Heart left ventricle (tissue), 16 donors: ENCODE data around the gene APLF. TPM values are rescaled to one million over a fixed set of nuclear protein-coding genes. Genes with fewer than 3 reads are reported as not detected.
"Not testable (repeated sequence)": the region's sequence is repeated elsewhere in the genome, so short reads cannot be mapped to it uniquely, and the experiment has no call there.

Experiments
- ATAC-seq, 4 donors: fragments of 200-7000 bp; cut with Tn5 transposase; one replicate each; pipeline ENCODE4 v1.9.1; 2020 to 2022; ENCODE audit warnings: moderate library complexity in 4 of 4, mild to moderate bottlenecking in 3 of 4, moderate number of reproducible peaks in 1 of 4
- DNase-seq, 5 donors: peaks; one replicate each; pipeline ENCODE4 v3.0.0-alpha.2; 2020
- H3K27ac ChIP-seq, 12 donors: fragments of 200-600 bp; sonication (generic) in 4 of 12; one replicate each; pipeline versions ENCODE4 v1.5.0 to v1.8.0; 2016 to 2022; ENCODE audit warnings: mild to moderate bottlenecking in 2 of 12
- H3K27me3 ChIP-seq, 9 donors: fragments of 200-600 bp; sonication (generic) in 2 of 9; one replicate each; pipeline versions ENCODE4 v1.5.1 to v1.8.0; 2016 to 2022; ENCODE audit warnings: mild to moderate bottlenecking in 3 of 9
- H3K36me3 ChIP-seq, 9 donors: fragments of 200-600 bp; sonication (generic) in 2 of 9; one replicate each; pipeline versions ENCODE4 v1.5.0 to v1.8.0; 2018 to 2022; ENCODE audit warnings: mild to moderate bottlenecking in 2 of 9
- H3K4me1 ChIP-seq, 12 donors: fragments of 200-600 bp; sonication (generic) in 4 of 12; one replicate each; pipeline versions ENCODE4 v1.5.0 to v1.8.0; 2016 to 2022; ENCODE audit warnings: mild to moderate bottlenecking in 3 of 12
- H3K4me3 ChIP-seq, 12 donors: fragments of 200-600 bp; sonication (generic) in 4 of 12; one replicate each; pipeline versions ENCODE4 v1.5.0 to v1.8.0; 2017 to 2022; ENCODE audit warnings: mild to moderate bottlenecking in 9 of 12, moderate library complexity in 4 of 12
- H3K9me3 ChIP-seq, 12 donors: fragments of 200-600 bp; sonication (generic) in 4 of 12; one replicate each; pipeline versions ENCODE4 v1.5.0 to v1.8.0; 2016 to 2022; ENCODE audit warnings: mild to moderate bottlenecking in 1 of 12
- CTCF ChIP-seq, 12 donors: fragments of 200-600 bp; sonication (generic) in 4 of 12; IDR thresholded peaks; one replicate each; pipeline versions ENCODE4 v1.5.0 to v1.8.0; 2018 to 2022; ENCODE audit warnings: antibody characterized with exemption in 12 of 12, mild to moderate bottlenecking in 5 of 12
- POLR2A ChIP-seq, 2 donors: fragments of 450-650 bp; IDR thresholded peaks; one replicate each; pipeline ENCODE4 v1.6.1; 2017; ENCODE audit warnings: antibody characterized with exemption in 2 of 2, mild to moderate bottlenecking in 2 of 2, moderate library complexity in 2 of 2
- WGBS, 4 donors: extraction: QIAGEN DNeasy Blood & Tissue Kit in 2 of 4; methylation state at CpG; one replicate each; pipeline versions ENCODE4 v1.1.5 to v1.1.7; 2013 to 2018; 5-methylcytosine and 5-hydroxymethylcytosine counted together
- intact Hi-C, 10 donors: fragments of 100-400 bp; cut with DNase I; formaldehyde crosslinking; loops; one replicate each; pipeline versions ENCODE4 v1.11.1 to v1.14.2; 2022
- polyA plus RNA-seq, 2 donors: library from polyadenylated mRNA; stranded (reverse); fragments of 200-250 nt; gene quantifications; one replicate each; pipeline ENCODE4 v1.2.3, GENCODE V29; 2013
- total RNA-seq, 9 donors: library from RNA; depleted of rRNA in 2 of 9; stranded (reverse); fragments of >200 nt in 2 of 9; fragmentation: NEBNext Ultra II Directional in 3 of 9; extraction: Animal tissue kit (Norgen Biotek cat#: 25700) in 3 of 9; gene quantifications; one replicate each; pipeline versions ENCODE4 v1.1.0 to v1.2.4, GENCODE V29; 2016 to 2023
- donor health status: ischemic (EF 13 %, LVEDD 7.1; RV severe dilation, severe dysfunction).
- donor health status: healthy with polysubstance abuse.
- donor health status: DM: no; HTN: yes; CAD: no.
- donor health status: DM: no; HTN: no; CAD: no.
- donor health status: ischemic (EF 25% LVEDD 6.9; RV normal size, moderate dysfunction).
- donor health status: ischemic (EF 25% LVEDD 5.7; RV mildly dilated, moderate dysfunction).
- donor health status: healthy.
- donor health status: DM: yes; HTN: yes; CAD: no.
- donor health status: ischemic (EF 35%, LVEDD 5.7; RV mildly dilated, moderate dysfunction).
- donor health status: nonischemic (EF 11% LVEDD 7.7; RV severe dilation, severe dysfunction).
- donor health status: DM: yes; HTN: yes; CAD: no.
- donor health status: PGD.
- donor health status: ischemic (EF 29% LVEDD 5.4; RV normal size, mild dysfunction).
- donor health status: nonischemic (EF 23%, LVEDD 6.1; RV moderate dilation, normal function).

APLF gene
- total and polyA plus RNA-seq, 11 donors = 0.64 to 7.9 (median 4.3) TPM

- no peaks in the 10 kb centered on the region for H3K36me3 ChIP-seq
- 62 to 88% (median 76%) methylated on average over 1 of the region's 1 CpG for WGBS, 4 donors
- DNase-seq (no peak), ATAC-seq (no peak)
- no peak overlapping the region for H3K4me3 ChIP-seq
- H3K27me3 ChIP-seq = no peaks in the 10 kb centered on the region
- intact Hi-C loops = no loop called here
- no peaks in the 10 kb centered on the region for H3K4me1 ChIP-seq
- H3K27ac ChIP-seq = no peak overlapping the region
- TF ChIP-seq CTCF (IDR thresholded peaks at IDR 0.05) (no peak), POLR2A (IDR thresholded peaks at IDR 0.05) (no peak)
- H3K9me3 ChIP-seq = no peaks in the 10 kb centered on the region
These were observed 53.7 kb downstream of the APLF start for GRCh38 chr2:68521037-68521436.

DNA sequence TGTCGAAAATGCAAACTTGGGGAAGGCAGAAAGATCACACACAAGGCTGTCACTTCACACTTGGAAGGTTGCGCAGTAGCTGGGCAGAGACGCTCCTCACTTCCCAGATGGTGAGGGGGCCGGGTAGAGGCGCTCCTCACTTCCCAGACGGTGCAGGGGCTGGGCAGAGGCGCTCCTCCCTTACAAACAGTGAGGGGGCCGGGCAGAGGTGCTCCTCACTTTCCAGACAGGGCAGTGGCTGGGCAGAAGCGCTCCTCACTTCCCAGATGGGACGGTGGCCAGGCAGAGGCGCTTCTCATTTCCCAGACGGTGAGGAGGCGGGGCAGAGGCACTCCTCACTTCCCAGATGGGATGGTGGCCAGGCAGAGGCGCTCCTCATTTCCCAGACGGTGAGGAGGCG lies 59.6 kb downstream of the APLF start:
- H3K9me3 ChIP-seq, H3K27ac ChIP-seq, intact Hi-C loops, H3K4me1 ChIP-seq, DNase-seq, H3K27me3 ChIP-seq, ATAC-seq, H3K4me3 ChIP-seq: not testable (repeated sequence)
- 91 to 96% (median 95%) methylated on average over 16 of the region's 16 CpGs for WGBS, 4 donors
- peaks cover 0 to 11% (median 0%) of the 10 kb centered on the region in 9 donors for H3K36me3 ChIP-seq

DNA sequence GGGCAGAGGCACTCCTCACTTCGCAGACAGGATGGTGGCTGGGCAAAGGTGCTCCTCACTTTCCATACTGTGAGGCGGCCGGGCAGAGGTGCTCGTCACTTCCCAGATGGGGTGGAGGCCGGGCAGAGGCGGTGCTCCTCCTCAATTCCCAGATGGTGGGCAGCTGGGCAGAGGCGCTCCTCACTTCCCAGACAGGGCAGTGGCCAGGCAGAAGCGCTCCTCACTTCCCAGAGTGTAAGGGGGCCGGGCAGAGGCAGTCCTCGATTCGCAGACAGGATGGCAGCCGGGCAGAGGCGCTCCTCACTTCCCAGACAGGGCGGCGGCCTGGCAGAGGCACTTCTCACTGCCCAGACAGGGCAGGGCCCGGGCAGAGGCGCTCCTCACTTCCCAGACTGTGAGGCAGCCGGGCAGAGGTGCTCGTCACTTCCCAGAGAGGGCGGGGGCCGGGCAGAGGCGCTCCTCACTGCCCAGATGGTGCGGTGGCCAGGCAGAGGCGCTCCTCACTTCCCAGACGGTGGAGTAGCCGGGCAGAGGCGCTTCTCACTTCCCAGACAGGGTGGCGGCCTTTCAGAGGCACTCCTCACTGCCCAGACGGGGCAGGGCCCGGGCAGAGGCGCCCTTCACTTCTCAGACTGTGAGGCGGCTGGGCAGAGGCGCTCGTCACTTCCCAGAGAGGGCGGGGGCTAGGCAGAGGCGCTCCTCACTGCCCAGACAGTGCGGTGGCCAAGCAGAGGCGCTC lies 60.1 kb downstream of the APLF start:
- H3K36me3 ChIP-seq = peaks cover 0 to 11% (median 0%) of the 10 kb centered on the region in 9 donors
- H3K27ac ChIP-seq, intact Hi-C loops, H3K4me1 ChIP-seq, H3K9me3 ChIP-seq, ATAC-seq, H3K27me3 ChIP-seq, H3K4me3 ChIP-seq: not testable (repeated sequence)
- 92 to 98% (median 97%) methylated on average over 34 to 38 of the region's 38 CpGs for WGBS, 4 donors
- DNase-seq = peak in 2 of 5 donors; percentile 26 to 54

GRCh38 chr2:68529156-68529555 lies 61.8 kb downstream of the APLF start:
- intact Hi-C loops, H3K4me1 ChIP-seq, H3K9me3 ChIP-seq, DNase-seq, H3K27ac ChIP-seq, ATAC-seq, H3K4me3 ChIP-seq, H3K27me3 ChIP-seq: not testable (repeated sequence)
- peaks cover 0 to 11% (median 0%) of the 10 kb centered on the region in 9 donors for H3K36me3 ChIP-seq
- 98% methylated on average over 14 to 16 of the region's 16 CpGs for WGBS, 4 donors

- H3K36me3 ChIP-seq = peaks cover 0 to 11% (median 0%) of the 10 kb centered on the region in 9 donors
- H3K4me1 ChIP-seq, H3K27me3 ChIP-seq, H3K9me3 ChIP-seq, H3K4me3 ChIP-seq, intact Hi-C loops, ATAC-seq, DNase-seq, H3K27ac ChIP-seq: not testable (repeated sequence)
- 91 to 95% (median 92%) methylated on average over 7 to 17 of the region's 17 CpGs; no CpG with 5 or more reads in 1 of the 4 donors for WGBS, 4 donors
These were observed 62.3 kb downstream of the APLF start for GRCh38 chr2:68529651-68530050.

DNA sequence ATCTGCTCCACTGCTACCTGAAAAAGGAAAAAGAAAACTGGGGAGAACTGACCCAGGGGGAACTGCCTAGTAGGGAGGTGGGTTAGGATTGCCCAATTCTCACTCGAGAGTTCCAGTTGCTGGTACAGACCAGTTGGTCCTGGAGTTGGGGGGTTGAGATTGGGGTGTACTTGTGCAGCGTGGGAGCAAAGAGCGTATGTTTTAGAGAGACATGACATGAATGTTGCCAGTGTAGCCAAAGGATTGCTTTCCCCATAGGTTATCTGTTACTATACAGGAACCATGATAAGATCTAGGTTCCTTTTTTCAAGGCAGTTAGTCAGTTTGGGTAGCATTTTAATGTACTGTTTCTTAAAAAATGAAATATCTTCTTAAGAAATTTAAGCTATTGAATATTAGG lies 68.6 kb downstream of the APLF start:
- Histone ChIP-seq H3K36me3 (peaks cover 0 to 5% (median 0%) of the 10 kb centered on the region in 9 donors), H3K4me1 (peaks cover 0 to 9% (median 0%) of the 10 kb centered on the region in 12 donors), H3K27ac (no peak overlapping the region), H3K9me3 (no peaks in the 10 kb centered on the region), H3K27me3 (no peaks in the 10 kb centered on the region), H3K4me3 (no peak overlapping the region)
- ATAC-seq (no peak), DNase-seq (no peak)
- WGBS, 4 donors = 85 to 94% (median 89%) methylated on average over 3 of the region's 3 CpGs
- intact Hi-C loops = no loop called here
- TF ChIP-seq POLR2A (IDR thresholded peaks at IDR 0.05) (no peak), CTCF (IDR thresholded peaks at IDR 0.05) (no peak)
